GM21447 (cell line): ENCODE data around the gene USP31.

Experiments used
- ATAC-seq: cut with Tn5 transposase; IDR thresholded peaks from one replicate; pipeline ENCODE4 v1.9.1; 2021; ENCODE audit not compliant: unreplicated experiment

Gene USP31

DNA sequence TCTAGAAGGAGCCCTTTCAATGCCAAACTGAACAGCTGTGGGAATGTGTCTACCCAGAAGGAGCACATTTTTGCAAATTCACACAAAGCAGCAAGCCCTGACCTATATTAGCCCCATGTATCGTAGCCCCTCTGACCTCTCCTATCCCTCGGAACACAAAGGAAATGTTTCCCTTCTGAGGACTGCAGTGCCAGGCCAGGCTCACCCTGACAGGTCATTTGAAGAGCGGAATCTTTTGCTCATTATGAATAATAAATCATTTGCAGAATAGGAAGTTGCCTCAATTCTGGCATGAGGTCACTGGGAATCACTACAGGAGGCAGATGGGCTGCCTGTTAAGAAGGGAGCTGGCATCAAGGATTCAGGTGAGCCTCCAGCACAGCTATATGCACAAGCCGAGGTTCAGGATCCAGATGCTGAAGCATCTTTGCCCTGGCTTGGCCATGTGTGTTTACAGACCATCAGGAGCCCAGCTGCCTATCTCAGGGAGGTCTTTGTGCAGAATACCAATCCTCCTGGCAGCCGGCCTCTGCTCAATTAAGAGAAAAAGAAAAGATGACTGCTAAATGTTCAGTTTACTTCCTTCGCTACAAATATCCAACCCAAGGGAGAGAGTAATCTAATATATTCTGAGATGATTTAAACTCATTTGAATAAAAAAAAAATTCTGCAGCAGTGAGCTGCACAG is 119.4 kb downstream of the USP31 start:
- no peak for ATAC-seq

DNA sequence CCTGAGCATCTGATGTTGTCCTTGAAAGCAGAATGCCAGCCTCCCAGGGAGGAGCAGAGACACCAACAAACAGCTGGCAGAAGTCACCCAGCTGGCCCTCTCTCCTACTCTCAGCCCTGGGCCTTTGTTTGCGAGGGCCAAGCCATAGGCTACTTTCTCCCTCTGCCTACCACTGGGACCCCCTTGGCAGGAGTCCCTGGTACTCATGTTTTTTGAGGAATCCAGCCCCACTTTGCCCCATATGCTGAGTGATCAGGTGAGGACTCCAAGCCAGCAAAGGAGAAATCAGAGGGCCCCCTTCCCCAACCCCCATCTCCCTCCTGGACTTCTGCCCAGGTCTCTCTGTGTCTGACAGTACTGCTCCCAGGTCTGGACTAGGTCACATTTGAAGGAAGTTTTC is 121.9 kb downstream of the USP31 start:
- ATAC-seq: no peak

DNA sequence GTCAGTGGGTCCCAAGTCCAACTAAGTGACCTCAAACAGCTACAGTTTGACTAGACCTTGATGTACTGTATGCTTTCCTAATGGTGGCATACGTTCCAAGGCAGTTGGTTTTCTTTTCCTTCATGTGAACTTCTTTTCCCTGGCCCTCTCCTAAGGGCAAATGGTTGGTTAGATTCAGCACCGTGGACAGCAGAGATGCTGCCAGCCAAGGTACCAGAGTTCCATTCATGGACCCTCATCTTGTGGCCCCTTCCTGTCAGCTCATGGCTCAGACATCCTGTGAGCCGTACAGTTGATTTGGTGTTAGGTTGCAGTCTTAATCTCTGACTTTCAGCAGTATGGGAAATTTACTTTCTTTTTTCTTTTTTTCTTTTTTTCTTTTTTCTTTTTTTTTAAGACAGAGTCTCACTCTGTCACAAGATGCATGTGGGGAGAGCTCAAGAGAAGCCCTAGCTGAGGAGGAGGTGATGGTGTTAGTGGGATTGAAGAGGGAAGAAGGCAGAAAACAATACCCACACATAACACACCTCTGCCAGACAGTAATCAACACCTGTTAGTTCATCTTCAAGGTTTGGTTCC is 122.4 kb downstream of the USP31 start:
- no peak for ATAC-seq

DNA sequence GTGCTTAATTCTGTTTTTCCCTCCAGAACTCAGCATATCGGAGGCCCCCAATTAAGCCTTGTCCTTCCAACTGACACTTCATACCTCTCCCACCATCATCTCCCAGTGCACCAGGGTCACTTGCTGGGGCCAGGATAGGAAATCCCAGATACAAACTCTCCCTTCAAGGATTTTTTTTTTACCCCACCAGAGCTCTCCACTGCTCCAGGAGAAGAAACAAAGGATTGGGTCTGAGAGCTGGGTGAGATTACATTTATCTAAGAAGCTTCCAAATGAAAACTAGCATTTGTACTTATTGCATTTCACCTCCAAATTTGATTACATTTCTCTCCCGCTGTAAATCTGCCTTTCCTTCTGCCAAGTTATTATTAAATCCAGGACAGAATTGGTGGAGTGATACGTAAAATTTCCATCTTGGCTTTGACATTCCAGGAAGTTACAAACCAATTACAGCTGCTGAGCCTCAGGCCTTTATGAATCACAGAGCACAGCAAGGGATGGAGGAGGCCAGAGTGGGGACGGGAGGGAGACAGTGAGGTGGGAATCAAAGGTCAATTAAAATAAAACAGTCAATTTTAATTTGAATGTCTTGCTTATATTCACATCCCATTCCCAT is 123.5 kb downstream of the USP31 start:
- ATAC-seq: no peak

DNA sequence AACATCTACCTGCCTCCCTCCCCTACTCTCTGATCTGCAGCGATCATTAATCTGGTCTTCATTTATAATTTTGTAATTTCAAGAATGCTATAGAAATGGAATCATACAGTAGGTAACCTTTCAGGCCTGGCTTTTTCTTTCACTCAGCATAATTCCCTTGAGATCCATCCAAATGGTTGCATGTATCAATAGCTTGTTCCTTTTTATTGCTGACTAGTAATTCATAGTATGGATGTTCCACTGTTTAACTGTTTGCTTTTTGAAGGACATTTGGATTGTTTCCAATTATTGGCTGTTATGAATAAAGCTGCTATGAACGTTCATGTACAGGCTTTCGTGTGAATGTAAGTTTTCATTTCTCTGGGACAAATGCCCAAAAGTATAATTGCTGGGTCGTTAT is 125.2 kb downstream of the USP31 start:
- ATAC-seq: no peak

DNA sequence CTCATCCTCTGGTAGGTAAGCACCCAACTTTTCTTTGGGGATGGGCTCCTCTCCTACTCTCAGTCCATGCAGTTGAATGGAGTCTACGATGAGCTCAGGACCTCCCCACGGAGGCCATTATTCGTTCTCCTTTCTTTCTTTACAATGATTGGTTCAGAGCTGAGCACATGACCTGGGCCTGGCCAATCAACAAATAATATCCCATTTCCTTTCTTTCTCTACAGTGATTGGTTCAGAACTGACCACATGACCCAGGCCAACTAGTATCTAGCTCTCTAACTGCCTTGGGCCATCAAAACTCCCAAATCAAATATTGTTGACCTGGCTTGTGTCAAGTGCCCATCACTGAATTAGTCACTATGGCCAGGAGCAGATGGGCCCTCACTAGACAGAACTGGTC is 129.2 kb downstream of the USP31 start:
- no peak for ATAC-seq

DNA sequence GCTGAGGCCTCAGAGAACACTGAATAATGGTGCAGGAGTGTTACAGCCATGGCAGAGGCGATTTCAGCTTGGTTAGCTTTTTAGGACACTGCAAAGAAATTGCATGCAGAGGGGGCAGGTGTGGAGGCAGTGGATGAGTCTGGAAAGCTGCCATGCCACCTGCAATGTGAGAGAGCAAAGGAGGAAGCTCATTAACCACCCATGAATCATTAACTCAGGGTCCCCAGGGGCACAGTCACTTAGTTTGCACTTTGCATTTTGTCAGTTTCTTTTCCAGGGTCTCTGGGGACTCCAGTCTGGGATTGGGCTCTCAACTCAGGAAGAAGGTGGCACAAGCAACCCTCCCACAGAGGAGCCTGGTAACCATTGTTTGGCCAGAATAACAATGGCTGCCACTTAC is 132.9 kb downstream of the USP31 start:
- ATAC-seq: no peak

DNA sequence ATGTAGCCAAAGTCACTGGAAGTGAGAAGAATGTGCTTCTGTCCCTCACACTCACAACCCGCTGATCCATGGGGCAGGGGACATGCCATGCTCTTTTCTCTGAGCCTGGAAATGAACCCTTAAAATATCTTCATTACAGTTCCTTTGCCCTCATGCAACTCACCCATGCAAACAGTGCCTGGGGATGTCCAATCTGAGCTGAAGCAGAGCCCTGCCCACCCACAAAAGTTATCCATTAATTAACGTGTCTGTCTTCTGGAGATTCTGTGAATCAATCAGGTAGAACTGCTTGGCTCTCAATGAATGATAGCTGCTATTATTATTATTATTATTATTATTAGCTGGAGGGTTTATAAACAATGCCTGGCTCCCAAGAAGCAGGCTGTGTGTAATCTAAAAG is 133.7 kb downstream of the USP31 start:
- no peak for ATAC-seq

DNA sequence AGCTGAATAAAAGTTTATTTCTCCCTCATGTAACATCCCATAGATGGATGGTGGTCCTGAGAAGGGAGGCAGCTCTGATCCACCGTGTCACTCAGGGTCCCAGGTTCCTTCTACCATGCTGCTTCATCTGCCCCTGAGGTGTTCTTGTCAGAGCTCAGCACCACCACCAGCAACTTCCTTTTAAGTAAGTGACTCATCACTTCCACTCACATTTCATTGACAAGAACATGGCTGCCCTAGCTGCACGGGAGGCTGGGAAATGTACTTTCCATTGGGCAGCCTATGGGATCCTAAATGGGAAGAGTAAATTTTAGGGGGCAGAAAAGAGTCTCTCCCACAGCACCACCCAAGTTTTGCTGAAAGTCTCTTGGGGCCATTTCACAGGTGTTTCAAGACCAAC is 134.7 kb downstream of the USP31 start:
- no peak for ATAC-seq
